ENCODE data around the gene TMEM178B.

- TF ChIP-seq CTCF (conservative IDR thresholded peaks at IDR 0.05; ENCODE audit: low read depth, low read length) (no peak), CEBPB (IDR thresholded peaks at IDR 0.05; ENCODE audit: low read depth, low read length) (no peak)
Observed at GRCh38 chr7:141400356-141400755, 326.5 kb downstream of the TMEM178B start.

Measured in IMR-90 (cell line).